NB4 (cell line): ENCODE measurements around the gene CD302.

Experiments
- CTCF ChIP-seq: IDR thresholded peaks from one replicate; pipeline ENCODE4 v1.5.1; 2012; ENCODE audit warnings: low read depth, low read length
- MYC ChIP-seq: IDR thresholded peaks from 2 replicates; pipeline ENCODE4 v1.6.1; 2011; ENCODE audit warnings: low read depth, low read length
- POLR2A ChIP-seq: IDR thresholded peaks from 2 replicates; pipeline ENCODE4 v1.6.1; 2011; ENCODE audit warnings: mild to moderate bottlenecking; ENCODE audit not compliant: insufficient read length; ENCODE audit errors: extremely low read depth
- TF ChIP-seq, protein P1 (sequence below): IDR thresholded peaks from 2 replicates; pipeline ENCODE4 v1.6.1; 2011; ENCODE audit warnings: low read depth, low read length

DNA sequence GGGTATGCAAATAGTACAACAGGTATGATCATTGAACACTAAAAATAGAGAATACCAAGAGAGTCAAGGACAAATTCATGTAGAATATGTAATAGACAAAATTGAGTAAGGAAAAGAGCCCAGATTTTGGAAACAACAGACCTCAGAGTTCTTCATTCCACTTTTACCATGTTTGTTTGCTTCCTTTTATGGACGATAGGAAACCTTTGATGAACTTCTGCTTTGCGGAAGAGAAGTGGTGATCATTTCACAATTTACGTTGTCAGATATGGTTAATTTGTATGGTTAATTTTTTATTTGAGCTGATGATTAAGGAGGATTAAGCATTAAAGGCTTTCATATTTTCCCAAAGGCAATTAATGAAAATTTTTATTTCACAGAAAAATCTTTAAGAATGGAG, 69.4 kb downstream of the CD302 start:
- TF ChIP-seq CTCF (no peak), POLR2A (no peak), MYC (no peak)
- TF ChIP-seq, protein P1, sequence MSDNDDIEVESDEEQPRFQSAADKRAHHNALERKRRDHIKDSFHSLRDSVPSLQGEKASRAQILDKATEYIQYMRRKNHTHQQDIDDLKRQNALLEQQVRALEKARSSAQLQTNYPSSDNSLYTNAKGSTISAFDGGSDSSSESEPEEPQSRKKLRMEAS, result no peak
